ENCODE measurements around the gene KCND3.

DNA sequence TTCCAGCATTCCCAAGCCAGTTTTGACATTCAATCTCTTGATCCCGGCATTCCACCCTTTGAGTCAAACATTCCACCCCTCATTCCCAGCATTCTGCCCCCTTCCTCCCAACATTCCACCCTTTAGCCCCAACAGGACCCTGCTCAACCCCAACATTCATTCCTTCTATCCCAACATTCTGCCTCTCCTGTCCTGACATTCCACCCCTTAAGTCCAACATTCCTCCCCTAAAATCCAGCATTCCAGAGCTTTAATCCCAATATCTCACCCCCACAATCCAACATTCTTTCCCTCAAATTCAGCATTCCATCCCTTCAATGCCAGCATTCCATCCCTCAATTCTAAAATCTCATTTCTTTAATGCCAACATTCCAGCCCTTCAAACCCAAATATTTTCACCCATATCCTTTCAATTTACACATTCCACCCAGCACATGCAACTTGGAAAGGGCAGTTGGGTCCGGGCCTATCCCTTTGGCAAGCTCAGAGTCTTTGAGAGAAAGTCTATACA, 210.9 kb downstream of the KCND3 start:
- TF ChIP-seq EZH2 (IDR thresholded peaks at IDR 0.05; ENCODE audit: low read depth, unreplicated experiment) (no peak), POLR2AphosphoS5 (IDR thresholded peaks at IDR 0.05; ENCODE audit: low read depth) (no peak), CREB1 (CRISPR knock-in tag; IDR thresholded peaks at IDR 0.05; ENCODE audit: low read depth) (no peak), EZH2phosphoT487 (IDR thresholded peaks at IDR 0.05; ENCODE audit: unreplicated experiment) (no peak), ZNF331 (CRISPR knock-in tag; IDR thresholded peaks at IDR 0.05; ENCODE audit: low read depth) (no peak), STAT1 (IDR thresholded peaks at IDR 0.05; ENCODE audit: unreplicated experiment) (no peak), JUNB (IDR thresholded peaks at IDR 0.05; ENCODE audit: unreplicated experiment) (no peak), ZNF114 (CRISPR knock-in tag; IDR thresholded peaks at IDR 0.05) (no peak), NANOG (IDR thresholded peaks at IDR 0.05; ENCODE audit: borderline replicate concordance) (no peak)
- TF ChIP-seq, protein P1, sequence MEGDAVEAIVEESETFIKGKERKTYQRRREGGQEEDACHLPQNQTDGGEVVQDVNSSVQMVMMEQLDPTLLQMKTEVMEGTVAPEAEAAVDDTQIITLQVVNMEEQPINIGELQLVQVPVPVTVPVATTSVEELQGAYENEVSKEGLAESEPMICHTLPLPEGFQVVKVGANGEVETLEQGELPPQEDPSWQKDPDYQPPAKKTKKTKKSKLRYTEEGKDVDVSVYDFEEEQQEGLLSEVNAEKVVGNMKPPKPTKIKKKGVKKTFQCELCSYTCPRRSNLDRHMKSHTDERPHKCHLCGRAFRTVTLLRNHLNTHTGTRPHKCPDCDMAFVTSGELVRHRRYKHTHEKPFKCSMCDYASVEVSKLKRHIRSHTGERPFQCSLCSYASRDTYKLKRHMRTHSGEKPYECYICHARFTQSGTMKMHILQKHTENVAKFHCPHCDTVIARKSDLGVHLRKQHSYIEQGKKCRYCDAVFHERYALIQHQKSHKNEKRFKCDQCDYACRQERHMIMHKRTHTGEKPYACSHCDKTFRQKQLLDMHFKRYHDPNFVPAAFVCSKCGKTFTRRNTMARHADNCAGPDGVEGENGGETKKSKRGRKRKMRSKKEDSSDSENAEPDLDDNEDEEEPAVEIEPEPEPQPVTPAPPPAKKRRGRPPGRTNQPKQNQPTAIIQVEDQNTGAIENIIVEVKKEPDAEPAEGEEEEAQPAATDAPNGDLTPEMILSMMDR (conservative IDR thresholded peaks at IDR 0.05; ENCODE audit: low read depth in 2 of 2), result no peak
- TF ChIP-seq, protein P2, sequence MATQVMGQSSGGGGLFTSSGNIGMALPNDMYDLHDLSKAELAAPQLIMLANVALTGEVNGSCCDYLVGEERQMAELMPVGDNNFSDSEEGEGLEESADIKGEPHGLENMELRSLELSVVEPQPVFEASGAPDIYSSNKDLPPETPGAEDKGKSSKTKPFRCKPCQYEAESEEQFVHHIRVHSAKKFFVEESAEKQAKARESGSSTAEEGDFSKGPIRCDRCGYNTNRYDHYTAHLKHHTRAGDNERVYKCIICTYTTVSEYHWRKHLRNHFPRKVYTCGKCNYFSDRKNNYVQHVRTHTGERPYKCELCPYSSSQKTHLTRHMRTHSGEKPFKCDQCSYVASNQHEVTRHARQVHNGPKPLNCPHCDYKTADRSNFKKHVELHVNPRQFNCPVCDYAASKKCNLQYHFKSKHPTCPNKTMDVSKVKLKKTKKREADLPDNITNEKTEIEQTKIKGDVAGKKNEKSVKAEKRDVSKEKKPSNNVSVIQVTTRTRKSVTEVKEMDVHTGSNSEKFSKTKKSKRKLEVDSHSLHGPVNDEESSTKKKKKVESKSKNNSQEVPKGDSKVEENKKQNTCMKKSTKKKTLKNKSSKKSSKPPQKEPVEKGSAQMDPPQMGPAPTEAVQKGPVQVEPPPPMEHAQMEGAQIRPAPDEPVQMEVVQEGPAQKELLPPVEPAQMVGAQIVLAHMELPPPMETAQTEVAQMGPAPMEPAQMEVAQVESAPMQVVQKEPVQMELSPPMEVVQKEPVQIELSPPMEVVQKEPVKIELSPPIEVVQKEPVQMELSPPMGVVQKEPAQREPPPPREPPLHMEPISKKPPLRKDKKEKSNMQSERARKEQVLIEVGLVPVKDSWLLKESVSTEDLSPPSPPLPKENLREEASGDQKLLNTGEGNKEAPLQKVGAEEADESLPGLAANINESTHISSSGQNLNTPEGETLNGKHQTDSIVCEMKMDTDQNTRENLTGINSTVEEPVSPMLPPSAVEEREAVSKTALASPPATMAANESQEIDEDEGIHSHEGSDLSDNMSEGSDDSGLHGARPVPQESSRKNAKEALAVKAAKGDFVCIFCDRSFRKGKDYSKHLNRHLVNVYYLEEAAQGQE (IDR thresholded peaks at IDR 0.05; ENCODE audit: unreplicated experiment), result no peak
- TF ChIP-seq, protein P3, sequence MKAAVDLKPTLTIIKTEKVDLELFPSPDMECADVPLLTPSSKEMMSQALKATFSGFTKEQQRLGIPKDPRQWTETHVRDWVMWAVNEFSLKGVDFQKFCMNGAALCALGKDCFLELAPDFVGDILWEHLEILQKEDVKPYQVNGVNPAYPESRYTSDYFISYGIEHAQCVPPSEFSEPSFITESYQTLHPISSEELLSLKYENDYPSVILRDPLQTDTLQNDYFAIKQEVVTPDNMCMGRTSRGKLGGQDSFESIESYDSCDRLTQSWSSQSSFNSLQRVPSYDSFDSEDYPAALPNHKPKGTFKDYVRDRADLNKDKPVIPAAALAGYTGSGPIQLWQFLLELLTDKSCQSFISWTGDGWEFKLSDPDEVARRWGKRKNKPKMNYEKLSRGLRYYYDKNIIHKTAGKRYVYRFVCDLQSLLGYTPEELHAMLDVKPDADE (IDR thresholded peaks at IDR 0.05), result no peak
- TF ChIP-seq, protein P4, sequence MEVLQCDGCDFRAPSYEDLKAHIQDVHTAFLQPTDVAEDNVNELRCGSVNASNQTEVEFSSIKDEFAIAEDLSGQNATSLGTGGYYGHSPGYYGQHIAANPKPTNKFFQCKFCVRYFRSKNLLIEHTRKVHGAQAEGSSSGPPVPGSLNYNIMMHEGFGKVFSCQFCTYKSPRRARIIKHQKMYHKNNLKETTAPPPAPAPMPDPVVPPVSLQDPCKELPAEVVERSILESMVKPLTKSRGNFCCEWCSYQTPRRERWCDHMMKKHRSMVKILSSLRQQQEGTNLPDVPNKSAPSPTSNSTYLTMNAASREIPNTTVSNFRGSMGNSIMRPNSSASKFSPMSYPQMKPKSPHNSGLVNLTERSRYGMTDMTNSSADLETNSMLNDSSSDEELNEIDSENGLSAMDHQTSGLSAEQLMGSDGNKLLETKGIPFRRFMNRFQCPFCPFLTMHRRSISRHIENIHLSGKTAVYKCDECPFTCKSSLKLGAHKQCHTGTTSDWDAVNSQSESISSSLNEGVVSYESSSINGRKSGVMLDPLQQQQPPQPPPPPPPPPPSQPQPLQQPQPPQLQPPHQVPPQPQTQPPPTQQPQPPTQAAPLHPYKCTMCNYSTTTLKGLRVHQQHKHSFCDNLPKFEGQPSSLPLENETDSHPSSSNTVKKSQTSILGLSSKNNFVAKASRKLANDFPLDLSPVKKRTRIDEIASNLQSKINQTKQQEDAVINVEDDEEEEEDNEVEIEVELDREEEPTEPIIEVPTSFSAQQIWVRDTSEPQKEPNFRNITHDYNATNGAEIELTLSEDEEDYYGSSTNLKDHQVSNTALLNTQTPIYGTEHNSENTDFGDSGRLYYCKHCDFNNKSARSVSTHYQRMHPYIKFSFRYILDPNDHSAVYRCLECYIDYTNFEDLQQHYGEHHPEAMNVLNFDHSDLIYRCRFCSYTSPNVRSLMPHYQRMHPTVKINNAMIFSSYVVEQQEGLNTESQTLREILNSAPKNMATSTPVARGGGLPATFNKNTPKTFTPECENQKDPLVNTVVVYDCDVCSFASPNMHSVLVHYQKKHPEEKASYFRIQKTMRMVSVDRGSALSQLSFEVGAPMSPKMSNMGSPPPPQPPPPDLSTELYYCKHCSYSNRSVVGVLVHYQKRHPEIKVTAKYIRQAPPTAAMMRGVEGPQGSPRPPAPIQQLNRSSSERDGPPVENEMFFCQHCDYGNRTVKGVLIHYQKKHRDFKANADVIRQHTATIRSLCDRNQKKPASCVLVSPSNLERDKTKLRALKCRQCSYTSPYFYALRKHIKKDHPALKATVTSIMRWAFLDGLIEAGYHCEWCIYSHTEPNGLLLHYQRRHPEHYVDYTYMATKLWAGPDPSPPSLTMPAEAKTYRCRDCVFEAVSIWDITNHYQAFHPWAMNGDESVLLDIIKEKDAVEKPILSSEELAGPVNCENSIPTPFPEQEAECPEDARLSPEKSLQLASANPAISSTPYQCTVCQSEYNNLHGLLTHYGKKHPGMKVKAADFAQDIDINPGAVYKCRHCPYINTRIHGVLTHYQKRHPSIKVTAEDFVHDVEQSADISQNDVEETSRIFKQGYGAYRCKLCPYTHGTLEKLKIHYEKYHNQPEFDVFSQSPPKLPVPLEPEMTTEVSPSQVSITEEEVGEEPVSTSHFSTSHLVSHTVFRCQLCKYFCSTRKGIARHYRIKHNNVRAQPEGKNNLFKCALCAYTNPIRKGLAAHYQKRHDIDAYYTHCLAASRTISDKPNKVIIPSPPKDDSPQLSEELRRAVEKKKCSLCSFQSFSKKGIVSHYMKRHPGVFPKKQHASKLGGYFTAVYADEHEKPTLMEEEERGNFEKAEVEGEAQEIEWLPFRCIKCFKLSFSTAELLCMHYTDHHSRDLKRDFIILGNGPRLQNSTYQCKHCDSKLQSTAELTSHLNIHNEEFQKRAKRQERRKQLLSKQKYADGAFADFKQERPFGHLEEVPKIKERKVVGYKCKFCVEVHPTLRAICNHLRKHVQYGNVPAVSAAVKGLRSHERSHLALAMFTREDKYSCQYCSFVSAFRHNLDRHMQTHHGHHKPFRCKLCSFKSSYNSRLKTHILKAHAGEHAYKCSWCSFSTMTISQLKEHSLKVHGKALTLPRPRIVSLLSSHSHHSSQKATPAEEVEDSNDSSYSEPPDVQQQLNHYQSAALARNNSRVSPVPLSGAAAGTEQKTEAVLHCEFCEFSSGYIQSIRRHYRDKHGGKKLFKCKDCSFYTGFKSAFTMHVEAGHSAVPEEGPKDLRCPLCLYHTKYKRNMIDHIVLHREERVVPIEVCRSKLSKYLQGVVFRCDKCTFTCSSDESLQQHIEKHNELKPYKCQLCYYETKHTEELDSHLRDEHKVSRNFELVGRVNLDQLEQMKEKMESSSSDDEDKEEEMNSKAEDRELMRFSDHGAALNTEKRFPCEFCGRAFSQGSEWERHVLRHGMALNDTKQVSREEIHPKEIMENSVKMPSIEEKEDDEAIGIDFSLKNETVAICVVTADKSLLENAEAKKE (CRISPR knock-in tag; IDR thresholded peaks at IDR 0.05), result no peak
